GM18508 (cell line): Measurements from ENCODE around the gene HTT-AS.
"Not testable (repeated sequence)": the region's sequence is repeated elsewhere in the genome, so short reads cannot be mapped to it uniquely, and the experiment has no call there.

Source experiments
- ATAC-seq: cut with Tn5 transposase; IDR thresholded peaks from one replicate; pipeline ENCODE4 v1.9.1; 2021; ENCODE audit warnings: moderate number of reproducible peaks; ENCODE audit not compliant: insufficient read depth, unreplicated experiment

Gene HTT-AS

DNA sequence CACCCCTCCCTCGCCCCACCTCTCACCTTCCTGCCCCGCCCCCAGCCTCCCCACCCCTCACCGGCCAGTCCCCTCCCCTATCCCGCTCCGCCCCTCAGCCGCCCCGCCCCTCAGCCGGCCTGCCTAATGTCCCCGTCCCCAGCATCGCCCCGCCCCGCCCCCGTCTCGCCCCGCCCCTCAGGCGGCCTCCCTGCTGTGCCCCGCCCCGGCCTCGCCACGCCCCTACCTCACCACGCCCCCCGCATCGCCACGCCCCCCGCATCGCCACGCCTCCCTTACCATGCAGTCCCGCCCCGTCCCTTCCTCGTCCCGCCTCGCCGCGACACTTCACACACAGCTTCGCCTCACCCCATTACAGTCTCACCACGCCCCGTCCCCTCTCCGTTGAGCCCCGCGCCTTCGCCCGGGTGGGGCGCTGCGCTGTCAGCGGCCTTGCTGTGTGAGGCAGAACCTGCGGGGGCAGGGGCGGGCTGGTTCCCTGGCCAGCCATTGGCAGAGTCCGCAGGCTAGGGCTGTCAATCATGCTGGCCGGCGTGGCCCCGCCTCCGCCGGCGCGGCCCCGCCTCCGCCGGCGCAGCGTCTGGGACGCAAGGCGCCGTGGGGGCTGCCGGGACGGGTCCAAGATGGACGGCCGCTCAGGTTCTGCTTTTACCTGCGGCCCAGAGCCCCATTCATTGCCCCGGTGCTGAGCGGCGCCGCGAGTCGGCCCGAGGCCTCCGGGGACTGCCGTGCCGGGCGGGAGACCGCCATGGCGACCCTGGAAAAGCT, at the start of gene HTT-AS, which contains the start of gene HTT:
TSS of gene HTT-AS (minus strand) at position 461 of the 768 bp plus-strand sequence.
TSS of gene HTT (plus strand) at position 604 of the 768 bp plus-strand sequence. CDS start at position 749, 145 bp downstream.
- ATAC-seq: no peak

DNA sequence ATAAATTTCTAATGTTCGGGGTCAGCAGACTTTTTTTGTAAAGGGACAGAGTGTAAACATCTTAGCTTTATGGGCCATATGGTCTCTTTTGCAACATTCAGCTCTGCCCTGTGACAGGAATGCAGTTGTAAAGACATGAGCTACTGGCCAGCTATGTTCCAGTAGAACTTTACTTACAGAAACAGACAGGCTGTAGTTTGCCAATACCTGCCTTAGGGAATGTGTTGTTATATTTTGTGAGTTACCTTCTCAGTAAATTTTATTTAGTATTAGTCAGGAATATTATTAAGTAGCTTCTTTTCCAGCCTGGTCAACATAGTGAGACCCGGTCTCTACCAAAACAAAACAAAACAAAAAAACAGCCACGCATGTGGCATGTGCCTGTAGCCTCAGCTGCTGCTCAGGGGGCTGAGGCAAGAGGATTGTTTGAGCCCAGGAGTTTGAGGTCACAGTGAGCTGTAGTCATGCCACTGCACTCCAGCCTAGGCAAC, 48.9 kb upstream of the HTT-AS start:
- no peak for ATAC-seq

DNA sequence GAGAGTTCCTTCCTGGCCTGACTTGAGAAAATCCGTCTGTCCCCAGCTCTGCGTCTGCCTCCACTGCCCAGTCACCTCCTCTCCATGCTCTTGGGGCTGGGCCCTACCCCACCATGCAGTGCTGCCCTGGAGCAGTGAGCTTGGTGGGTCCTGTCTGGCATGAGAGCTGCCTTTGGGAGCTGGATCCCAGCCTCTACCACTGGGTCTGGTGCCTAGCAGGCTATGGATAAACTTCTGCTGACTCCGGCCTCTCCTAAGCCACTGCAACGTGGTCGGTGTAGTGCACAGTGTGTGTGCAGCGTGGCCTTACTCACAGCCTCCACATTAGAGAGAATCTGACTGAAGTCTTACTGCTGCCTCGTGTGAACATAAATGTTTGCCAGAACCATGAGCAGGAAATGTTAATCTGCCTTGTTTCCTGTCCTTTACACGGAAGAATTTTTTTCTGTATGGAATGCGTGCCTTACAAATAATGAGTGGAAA, 47.8 kb upstream of the HTT-AS start:
- no peak for ATAC-seq

DNA sequence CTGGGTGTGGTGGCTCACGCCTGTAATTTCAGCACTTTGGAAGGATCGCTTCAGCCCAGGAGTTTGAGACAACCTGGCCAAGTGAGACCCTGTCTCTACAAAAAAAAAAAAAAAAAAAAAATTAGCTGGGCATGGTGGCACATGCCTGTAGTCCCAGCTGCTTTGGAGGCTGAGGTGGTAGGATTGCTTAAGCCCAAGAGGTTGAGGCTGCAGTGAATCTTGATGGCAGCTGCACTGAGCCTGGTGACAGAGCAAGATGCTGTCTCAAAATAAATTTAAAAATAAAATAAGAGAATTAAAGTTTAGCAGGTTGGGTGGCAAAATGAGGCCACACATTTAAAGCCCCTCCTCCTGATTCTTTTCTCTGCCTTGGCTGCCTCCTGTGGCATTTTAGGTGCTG, 47.3 kb upstream of the HTT-AS start:
- ATAC-seq: no peak

- no peak for ATAC-seq
Measured at GRCh38 chr4:3121110-3121509, 46.8 kb upstream of the HTT-AS start.

GRCh38 chr4:3119464-3119863, 45.1 kb upstream of the HTT-AS start:
- no peak for ATAC-seq

GRCh38 chr4:3118312-3118711, 44.0 kb upstream of the HTT-AS start:
- no peak for ATAC-seq

- ATAC-seq: no peak
Measured at GRCh38 chr4:3116955-3117354, 42.6 kb upstream of the HTT-AS start.

- no peak for ATAC-seq
Measured at GRCh38 chr4:3115637-3116270, 41.4 kb upstream of the HTT-AS start.

DNA sequence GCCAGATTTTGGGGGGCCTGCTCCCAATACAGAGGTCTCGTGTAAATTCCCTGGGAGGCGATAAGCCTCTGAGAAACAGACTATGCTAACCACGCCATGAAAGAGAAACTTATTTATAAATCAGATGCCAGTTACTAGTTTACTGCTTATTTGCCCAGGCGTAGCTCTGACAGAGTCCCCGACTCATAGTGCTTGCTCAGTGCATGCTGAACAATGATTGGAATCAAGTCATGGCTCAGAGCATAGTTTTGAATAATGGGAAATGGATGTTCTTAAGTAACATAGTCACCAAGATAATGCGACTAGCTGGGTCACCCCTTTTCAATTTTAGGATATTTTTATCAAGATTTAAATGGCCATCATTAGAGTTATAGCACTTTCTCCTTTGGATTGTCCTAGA, 40.0 kb upstream of the HTT-AS start:
- no peak for ATAC-seq

DNA sequence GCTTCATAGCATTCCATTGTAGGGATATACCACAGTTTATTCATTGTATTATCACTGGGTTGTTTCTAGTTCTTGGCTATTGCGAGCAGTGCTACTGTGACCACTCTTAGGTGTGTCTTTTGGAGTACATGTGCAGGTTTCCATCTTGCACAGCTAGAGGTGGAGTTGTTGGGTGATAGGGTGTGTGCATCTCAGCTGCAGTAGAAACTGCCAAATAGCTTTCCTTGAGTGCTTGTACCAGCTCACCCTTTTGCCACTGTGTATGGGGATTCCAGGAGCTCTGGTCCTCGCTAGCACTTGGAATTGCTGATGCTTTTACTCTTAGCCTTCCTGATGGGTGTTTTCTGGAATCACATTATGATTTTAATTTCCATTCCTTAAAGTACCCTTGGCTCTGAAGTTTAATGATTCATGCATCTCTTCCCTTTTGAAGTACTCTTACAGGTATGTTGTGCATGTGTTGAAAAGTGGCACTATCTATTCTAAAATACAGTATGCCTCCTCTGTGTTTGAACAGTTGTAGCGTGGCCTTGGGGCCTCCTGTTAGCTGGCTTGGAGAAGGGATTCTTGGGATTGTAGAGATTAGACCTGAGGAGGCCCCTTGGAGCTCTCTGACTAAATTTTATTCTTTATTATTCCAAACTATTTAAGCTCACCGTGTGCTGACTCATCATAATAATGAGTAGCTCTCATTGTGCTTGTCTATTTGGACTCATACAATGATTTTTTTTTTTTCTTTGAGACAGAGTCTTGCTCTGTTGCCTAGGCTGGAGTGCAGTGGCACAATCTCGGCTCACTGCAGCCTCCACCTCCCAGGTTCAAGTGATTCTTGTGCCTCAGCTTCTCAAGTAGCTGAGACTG, 38.5 kb upstream of the HTT-AS start:
- no peak for ATAC-seq

- ATAC-seq: no peak
Measured at GRCh38 chr4:3112201-3112600, 37.9 kb upstream of the HTT-AS start.

- no peak for ATAC-seq
Measured at GRCh38 chr4:3111461-3111860, 37.1 kb upstream of the HTT-AS start.

DNA sequence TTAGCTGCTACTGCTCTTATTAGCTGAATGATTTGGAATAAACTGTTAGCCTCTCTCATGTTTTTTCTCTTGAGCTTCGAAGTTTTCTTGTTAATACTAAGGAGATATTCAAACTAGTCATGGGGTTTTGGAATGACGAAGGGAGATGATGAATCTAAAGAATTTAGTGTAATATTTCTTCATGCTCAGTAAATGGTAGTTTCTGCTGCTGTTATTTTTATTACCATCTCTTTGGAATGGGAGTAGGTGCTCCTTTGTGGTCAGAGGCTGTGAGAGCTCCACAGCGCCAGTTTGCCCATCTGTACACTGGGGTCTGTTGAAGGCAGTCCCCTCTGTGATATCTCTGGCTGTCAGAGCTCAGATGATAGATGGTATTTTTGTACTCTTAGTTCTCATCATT, 33.9 kb upstream of the HTT-AS start:
- no peak for ATAC-seq

DNA sequence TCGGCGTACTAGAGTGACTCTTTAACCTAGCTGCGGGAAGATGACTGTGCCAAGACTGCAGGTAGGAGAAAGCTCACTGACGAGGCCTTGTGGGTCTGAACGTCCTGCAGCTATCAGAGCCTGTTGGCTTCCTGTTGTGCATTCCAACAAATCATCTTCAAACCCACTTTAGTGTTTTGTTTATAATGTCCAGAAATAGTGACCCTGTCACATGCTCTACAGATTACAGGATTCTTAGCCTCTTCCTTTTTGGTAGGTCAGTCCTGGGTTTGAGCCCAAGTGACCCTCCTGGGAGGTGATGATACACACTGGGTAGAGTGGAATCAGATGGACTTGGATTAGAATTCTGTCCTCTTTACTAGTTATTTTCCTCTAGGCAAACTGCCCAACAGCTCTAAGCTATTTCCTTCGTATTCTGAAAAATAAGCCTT, 33.4 kb upstream of the HTT-AS start:
- no peak for ATAC-seq

DNA sequence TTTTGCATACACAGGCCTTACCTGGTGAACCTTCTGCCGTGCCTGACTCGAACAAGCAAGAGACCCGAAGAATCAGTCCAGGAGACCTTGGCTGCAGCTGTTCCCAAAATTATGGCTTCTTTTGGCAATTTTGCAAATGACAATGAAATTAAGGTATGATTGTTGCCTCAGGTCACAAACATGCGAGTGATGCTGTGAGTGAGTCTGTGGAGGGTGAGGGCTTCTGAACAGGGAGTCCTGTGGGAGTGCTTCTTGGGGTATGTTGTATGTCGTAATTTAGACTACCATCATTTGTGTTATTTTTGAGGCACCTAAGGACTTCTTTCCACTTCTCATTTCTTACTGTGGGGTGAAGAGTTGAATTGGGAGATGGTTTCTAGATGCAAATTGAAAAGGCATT, 32.9 kb upstream of the HTT-AS start:
- no peak for ATAC-seq

- no peak for ATAC-seq
Measured at GRCh38 chr4:3106339-3107186, 32.2 kb upstream of the HTT-AS start.

GRCh38 chr4:3098346-3098745, 24.0 kb upstream of the HTT-AS start:
- ATAC-seq: no peak

GRCh38 chr4:3096202-3096601, 21.9 kb upstream of the HTT-AS start:
- ATAC-seq: no peak

DNA sequence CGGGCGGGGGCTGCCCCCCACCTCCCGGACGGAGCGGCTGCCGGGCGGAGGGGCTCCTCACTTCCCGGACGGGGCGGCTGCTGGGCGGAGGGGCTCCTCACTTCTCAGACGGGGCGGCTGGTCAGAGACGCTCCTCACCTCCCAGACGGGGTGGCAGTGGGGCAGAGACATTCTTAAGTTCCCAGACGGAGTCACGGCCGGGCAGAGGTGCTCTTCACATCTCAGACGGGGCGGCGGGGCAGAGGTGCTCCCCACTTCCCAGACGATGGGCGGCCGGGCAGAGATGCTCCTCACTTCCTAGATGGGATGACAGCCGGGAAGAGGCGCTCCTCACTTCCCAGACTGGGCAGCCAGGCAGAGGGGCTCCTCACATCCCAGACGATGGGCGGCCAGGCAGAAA, 20.4 kb upstream of the HTT-AS start:
- ATAC-seq: not testable (repeated sequence)
